H1 (cell line): ENCODE measurements around the gene WDR1. TPM values are rescaled to one million over a fixed set of nuclear protein-coding genes. Genes with fewer than 3 reads are reported as not detected.

Experiments used
- CTCF ChIA-PET: fragments of 300-600 bp; sonication (Branson Sonifier 250); formaldehyde crosslinking; loops from one replicate; lab custom pipeline; 2021; ENCODE audit not compliant: partially characterized antibody; lab: Charles Lee
- POLR2A ChIA-PET: fragments of 300-600 bp; sonication (Branson Sonifier 250); formaldehyde crosslinking; loops from one replicate; lab custom pipeline; 2021; ENCODE audit warnings: inconsistent platforms; ENCODE audit not compliant: partially characterized antibody; lab: Charles Lee
- DNase-seq, 2 experiments: peaks; one replicate each; pipeline versions ENCODE4 v3.0.0 to v3.0.0-alpha.2; 2010 to 2022; ENCODE audit warnings: low spot score in 2 of 2, low read depth in 1 of 2, mixed read lengths in 1 of 2
- FAIRE-seq: peaks from 2 replicates; lab custom pipeline; 2011; peaks lifted over from hg19 to GRCh38; lab: Jason Lieb, UNC
- H2AFZ ChIP-seq: 2 replicates; pipeline ENCODE4 v1.8.1; 2012; ENCODE audit warnings: low read length, inconsistent platforms
- H2AK5ac ChIP-seq: 2 replicates; pipeline ENCODE4 v1.6.1; 2013; ENCODE audit warnings: low read depth, low read length
- H2BK120ac ChIP-seq: replicated peaks from 2 replicates; pipeline ENCODE3; 2013; ENCODE audit warnings: low read depth, low read length, inconsistent platforms
- H2BK12ac ChIP-seq: 2 replicates; pipeline ENCODE4 v1.6.1; 2013; ENCODE audit warnings: low read depth, low read length
- H2BK15ac ChIP-seq: 2 replicates; pipeline ENCODE4 v1.6.1; 2013; ENCODE audit warnings: low read length
- H2BK20ac ChIP-seq: 2 replicates; pipeline ENCODE4 v1.6.1; 2013; ENCODE audit warnings: low read length
- H2BK5ac ChIP-seq: 2 replicates; pipeline ENCODE4 v1.6.1; 2013; ENCODE audit warnings: low read depth, low read length
- H3K14ac ChIP-seq: 2 replicates; pipeline ENCODE4 v1.6.1; 2013; ENCODE audit warnings: inconsistent platforms; ENCODE audit not compliant: insufficient read length
- H3K18ac ChIP-seq: 2 replicates; pipeline ENCODE4 v1.6.1; 2013; ENCODE audit warnings: low read length; ENCODE audit errors: extremely low read depth
- H3K23ac ChIP-seq: 2 replicates; pipeline ENCODE4 v1.6.1; 2013; ENCODE audit warnings: inconsistent platforms; ENCODE audit not compliant: insufficient read length
- H3K23me2 ChIP-seq: 2 replicates; pipeline ENCODE4 v1.6.1; 2013; ENCODE audit warnings: low read depth, low read length
- H3K27ac ChIP-seq: 2 replicates; pipeline ENCODE4 v1.6.1; 2011; ENCODE audit warnings: low read depth, low read length, inconsistent platforms
- H3K27me3 ChIP-seq, 4 experiments: replicated peaks in 1 of 4; 1 replicate in 1 of 4; 2 replicates in 3 of 4; pipeline versions ENCODE4 v1.6.1 to v1.8.1; 2011 to 2013; ENCODE audit warnings: low read length in 3 of 4, mild to moderate bottlenecking in 3 of 4, inconsistent platforms in 2 of 4, mixed read lengths in 2 of 4, moderate library complexity in 1 of 4; ENCODE audit not compliant: control insufficient read depth in 3 of 4, insufficient read depth in 3 of 4; ENCODE audit errors: extremely low read depth in 1 of 4
- H3K36me3 ChIP-seq, 4 experiments: 2 replicates each; pipeline versions ENCODE4 v1.6.1 to v1.8.1; 2011 to 2013; ENCODE audit warnings: mild to moderate bottlenecking in 4 of 4, low read length in 3 of 4, moderate library complexity in 2 of 4, control low read depth in 1 of 4, inconsistent platforms in 1 of 4; ENCODE audit not compliant: insufficient read depth in 4 of 4, control insufficient read depth in 2 of 4
- H3K4ac ChIP-seq: replicated peaks from 2 replicates; pipeline ENCODE3; 2013; ENCODE audit warnings: low read length, low read depth, mixed read lengths, inconsistent platforms; ENCODE audit not compliant: insufficient read length
- H3K4me1 ChIP-seq, 4 experiments: replicated peaks in 1 of 4; 1 replicate in 1 of 4; 2 replicates in 3 of 4; pipeline versions ENCODE4 v1.6.1 to v1.8.1; 2011 to 2013; ENCODE audit warnings: low read length in 3 of 4, inconsistent platforms in 2 of 4, mixed read lengths in 1 of 4; ENCODE audit not compliant: insufficient read depth in 4 of 4, control insufficient read depth in 3 of 4
- H3K4me2 ChIP-seq, 2 experiments: 2 replicates each; pipeline versions ENCODE4 v1.6.1 to v1.8.1; 2011 to 2013; ENCODE audit warnings: low read depth in 2 of 2, low read length in 2 of 2, control low read depth in 1 of 2, inconsistent platforms in 1 of 2, mild to moderate bottlenecking in 1 of 2; ENCODE audit not compliant: insufficient read depth in 1 of 2
- H3K4me3 ChIP-seq, 4 experiments: fragments of 200-600, 300-600 bp in 1 of 4; sonication (generic), shearing (Covaris generic), sonication (Bioruptor Twin) in 1 of 4; 2 replicates each; pipeline versions ENCODE4 v1.5.1 to v1.8.1; 2011 to 2016; ENCODE audit warnings: low read length in 4 of 4, low read depth in 3 of 4, control low read depth in 2 of 4, inconsistent platforms in 2 of 4, mild to moderate bottlenecking in 2 of 4, mixed read lengths in 1 of 4, moderate library complexity in 1 of 4; ENCODE audit not compliant: insufficient read depth in 2 of 4; ENCODE audit errors: extremely low read depth in 1 of 4
- H3K56ac ChIP-seq: replicated peaks from 2 replicates; pipeline ENCODE3; 2013; ENCODE audit warnings: low read depth, mild to moderate bottlenecking, mixed read lengths, low read length, inconsistent platforms; ENCODE audit not compliant: insufficient read length
- H3K79me1 ChIP-seq: 2 replicates; pipeline ENCODE4 v1.6.1; 2013; ENCODE audit warnings: low read depth, low read length, control low read depth
- H3K79me2 ChIP-seq, 2 experiments: 2 replicates each; pipeline versions ENCODE4 v1.6.1 to v1.8.1; 2012 to 2013; ENCODE audit warnings: low read length in 2 of 2, mild to moderate bottlenecking in 2 of 2, inconsistent platforms in 1 of 2; ENCODE audit not compliant: insufficient read depth in 2 of 2, control insufficient read depth in 1 of 2
- H3K9ac ChIP-seq, 4 experiments: replicated peaks in 1 of 4; 1 replicate in 1 of 4; 2 replicates in 3 of 4; pipeline versions ENCODE4 v1.6.1 to v1.8.1; 2011 to 2013; ENCODE audit warnings: low read depth in 3 of 4, low read length in 3 of 4, control low read depth in 2 of 4, mild to moderate bottlenecking in 2 of 4, moderate library complexity in 2 of 4, inconsistent platforms in 1 of 4; ENCODE audit errors: extremely low read depth in 1 of 4
- H3K9me3 ChIP-seq, 2 experiments: 2 replicates each; pipeline versions ENCODE4 v1.6.1 to v1.8.1; 2012 to 2013; ENCODE audit warnings: mild to moderate bottlenecking in 2 of 2, moderate library complexity in 2 of 2, control low read depth in 1 of 2, inconsistent platforms in 1 of 2, low read depth in 1 of 2, low read length in 1 of 2, mixed read lengths in 1 of 2; ENCODE audit not compliant: insufficient read depth in 2 of 2
- H4K20me1 ChIP-seq, 2 experiments: replicated peaks in 1 of 2; 2 replicates each; pipeline versions ENCODE3 to v1.8.1; 2011 to 2013; ENCODE audit warnings: inconsistent platforms in 2 of 2, low read length in 2 of 2, mild to moderate bottlenecking in 1 of 2; ENCODE audit not compliant: insufficient read depth in 2 of 2, control insufficient read depth in 1 of 2
- H4K5ac ChIP-seq: 2 replicates; pipeline ENCODE4 v1.6.1; 2013; ENCODE audit warnings: low read length, low read depth, mixed read lengths, inconsistent platforms; ENCODE audit not compliant: insufficient read length
- H4K8ac ChIP-seq: 2 replicates; pipeline ENCODE4 v1.8.0; 2013; ENCODE audit warnings: mild to moderate bottlenecking, moderate library complexity, low read length, inconsistent platforms; ENCODE audit not compliant: insufficient read depth; ENCODE audit errors: extremely low read depth
- H4K91ac ChIP-seq: replicated peaks from 2 replicates; pipeline ENCODE3; 2013; ENCODE audit warnings: low read length, mixed read lengths, inconsistent platforms; ENCODE audit not compliant: insufficient read length
- CEBPB ChIP-seq: IDR thresholded peaks from 2 replicates; pipeline ENCODE4 v1.6.1; 2012; ENCODE audit warnings: low read depth, low read length
- CTBP2 ChIP-seq: IDR thresholded peaks from 2 replicates; pipeline ENCODE4 v1.7.0; 2011; ENCODE audit warnings: borderline replicate concordance, mild to moderate bottlenecking, moderate library complexity, mixed read lengths, low read length; ENCODE audit not compliant: insufficient read depth, insufficient read length
- GTF2F1 ChIP-seq: IDR thresholded peaks from 2 replicates; pipeline ENCODE4 v1.6.1; 2012; ENCODE audit warnings: low read depth, low read length, improper control_type of control experiment, borderline replicate concordance
- JUN ChIP-seq: IDR thresholded peaks from 2 replicates; pipeline ENCODE4 v1.6.1; 2011; ENCODE audit warnings: low read depth, mild to moderate bottlenecking, improper control_type of control experiment, low read length
- KDM1A ChIP-seq: fragments of 200-600, 300-600 bp; sonication (generic); IDR thresholded peaks from 2 replicates; pipeline ENCODE4 v1.7.1; 2016; ENCODE audit warnings: mild to moderate bottlenecking, low read length, borderline replicate concordance
- MAFK ChIP-seq: IDR thresholded peaks from 2 replicates; pipeline ENCODE4 v1.6.1; 2012; ENCODE audit warnings: low read depth, mild to moderate bottlenecking, improper control_type of control experiment, low read length
- POLR2AphosphoS5 ChIP-seq: IDR thresholded peaks from 2 replicates; pipeline ENCODE4 v1.6.1; 2011; ENCODE audit warnings: low read depth, low read length
- RXRA ChIP-seq: IDR thresholded peaks from 2 replicates; pipeline ENCODE4 v1.6.1; 2011; ENCODE audit warnings: low read depth, mild to moderate bottlenecking, low read length, moderate library complexity; ENCODE audit not compliant: insufficient read depth
- SIRT6 ChIP-seq: IDR thresholded peaks from one replicate; pipeline ENCODE4 v1.7.1; 2012; ENCODE audit warnings: low read length, inconsistent platforms
- SP4 ChIP-seq: IDR thresholded peaks from 2 replicates; pipeline ENCODE4 v1.6.1; 2012; ENCODE audit warnings: low read length, inconsistent platforms
- SRF ChIP-seq: IDR thresholded peaks from 2 replicates; pipeline ENCODE4 v1.6.1; 2011; ENCODE audit warnings: mild to moderate bottlenecking, low read depth, low read length, moderate library complexity
- YY1 ChIP-seq: IDR thresholded peaks from 2 replicates; pipeline ENCODE4 v1.6.1; 2011; ENCODE audit warnings: low read depth, mild to moderate bottlenecking, low read length
- WGBS, 2 experiments: shearing (Covaris generic) in 1 of 2; methylation state at CpG; one replicate each; pipeline versions ENCODE4 v1.1.6 to v1.1.7; 2013 to 2015; ENCODE audit warnings: low lambda C conversion rate in 2 of 2, mixed read lengths in 2 of 2, inconsistent platforms in 1 of 2, low coverage in 1 of 2, missing lambda C conversion rate in 1 of 2; ENCODE audit not compliant: insufficient replicate concordance in 2 of 2, insufficient coverage in 1 of 2, insufficient read length in 1 of 2; ENCODE audit errors: extremely low coverage in 1 of 2, missing lambda C conversion rate in 1 of 2; 5-methylcytosine and 5-hydroxymethylcytosine counted together
- polyA plus RNA-seq, 7 experiments: library from polyadenylated mRNA; depleted of rRNA in 3 of 7; stranded (reverse) in 5 of 7; unstranded in 2 of 7; fragments of >200 nt in 5 of 7; fragments of 200-250 nt in 2 of 7; gene quantifications; 1 replicate in 5 of 7; 2 replicates in 1 of 7; 4 replicates in 1 of 7; pipeline versions ENCODE4 v1.2.1 to v1.2.3, GENCODE V29; 2011 to 2013; ENCODE audit warnings: missing spikeins in 2 of 7, mixed read lengths in 2 of 7
- total RNA-seq: library from RNA; stranded (reverse); fragmentation: NEBNext Ultra II Directional; extraction: Animal tissue kit (Norgen Biotek cat#: 25700); gene quantifications from 2 replicates; pipeline ENCODE4 v1.2.1, GENCODE V29; 2021
- TF ChIP-seq, protein P1 (sequence below): IDR thresholded peaks from 2 replicates; pipeline ENCODE4 v1.6.1; 2012; ENCODE audit warnings: inconsistent platforms

WDR1 gene
- total and polyA plus RNA-seq, 2 of the 8 experiments (the other 6 are each of a cell fraction or from before 2014, with no cell fraction given), result 315 to 377 TPM

DNA sequence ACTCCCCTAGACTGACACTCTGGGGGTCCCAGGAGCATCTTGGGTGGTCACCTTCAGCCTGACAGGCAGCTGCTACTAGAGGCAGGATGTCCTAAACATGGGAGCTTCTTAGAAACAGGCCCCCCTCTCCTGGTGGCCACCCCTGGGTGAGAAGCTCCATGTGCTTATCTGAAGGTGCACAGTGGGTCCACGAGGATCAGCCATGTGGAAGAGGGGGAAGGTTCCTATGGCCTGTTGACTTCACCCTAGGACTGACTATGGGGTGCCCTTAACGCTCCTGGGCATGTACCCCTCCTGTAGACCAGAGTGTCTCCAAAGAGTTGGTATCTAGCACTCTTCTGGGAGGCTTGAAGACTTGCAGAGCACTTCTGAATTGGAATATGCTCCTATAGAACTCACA is 22.9 kb upstream of the WDR1 start:
- CTCF ChIA-PET, result interaction anchor here (1.3 to 2.9 kb wide), 4 partner anchors 10 to 42 kb away, joined by 7 to 32 read pairs (median 16); no protein-coding TSS in a partner anchor
- no peak overlapping the region for H2BK12ac ChIP-seq
- no peak for FAIRE-seq
- H4K8ac ChIP-seq, result no peak overlapping the region
- no peak overlapping the region for H3K23ac ChIP-seq
- no peaks in the 10 kb centered on the region for H3K9me3 ChIP-seq
- no peak overlapping the region for H3K4ac ChIP-seq
- H3K4me1 ChIP-seq, result no peaks in the 10 kb centered on the region
- H3K79me2 ChIP-seq, result no peaks in the 10 kb centered on the region
- H2BK20ac ChIP-seq, result no peak overlapping the region
- POLR2A ChIA-PET, result no interaction called here
- DNase-seq, result no peak
- no peak overlapping the region for H2AFZ ChIP-seq
- no peak overlapping the region for H2BK5ac ChIP-seq
- no peak overlapping the region for H3K56ac ChIP-seq
- no peaks in the 10 kb centered on the region for H3K36me3 ChIP-seq
- no peak overlapping the region for H4K5ac ChIP-seq
- no peaks in the 10 kb centered on the region for H3K23me2 ChIP-seq
- no peak overlapping the region for H4K91ac ChIP-seq
- peaks cover 0 to 8% (median 0%) of the 10 kb centered on the region in 4 experiments; a peak in 3 of 7 replicates for H3K27me3 ChIP-seq
- no peak overlapping the region for H2BK15ac ChIP-seq
- no peaks in the 10 kb centered on the region for H3K79me1 ChIP-seq
- H3K18ac ChIP-seq, result no peak overlapping the region
- 86% methylated on average over 2 of the region's 2 CpGs; no CpG with 5 or more reads in 1 of the 2 experiments for WGBS, 2 experiments
- no peak overlapping the region for H3K9ac ChIP-seq
- no peak overlapping the region for H3K4me3 ChIP-seq
- no peaks in the 10 kb centered on the region for H4K20me1 ChIP-seq
- no peak overlapping the region for H2BK120ac ChIP-seq
- no peak overlapping the region for H2AK5ac ChIP-seq
- H3K27ac ChIP-seq, result no peak overlapping the region
- H3K14ac ChIP-seq, result no peak overlapping the region
- no peak overlapping the region for H3K4me2 ChIP-seq
- TF ChIP-seq SIRT6, result no peak
- no peak for TF ChIP-seq RXRA
- TF ChIP-seq KDM1A, result no peak
- TF ChIP-seq YY1, result no peak
- no peak for TF ChIP-seq POLR2AphosphoS5
- no peak for TF ChIP-seq SP4
- no peak for TF ChIP-seq SRF
- TF ChIP-seq MAFK, result no peak
- TF ChIP-seq CEBPB, result no peak
- TF ChIP-seq JUN, result no peak
- TF ChIP-seq, protein P1, sequence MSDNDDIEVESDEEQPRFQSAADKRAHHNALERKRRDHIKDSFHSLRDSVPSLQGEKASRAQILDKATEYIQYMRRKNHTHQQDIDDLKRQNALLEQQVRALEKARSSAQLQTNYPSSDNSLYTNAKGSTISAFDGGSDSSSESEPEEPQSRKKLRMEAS, result no peak
- TF ChIP-seq CTBP2, result no peak
- TF ChIP-seq GTF2F1, result no peak
